Astrocyte (in vitro differentiated cells and primary cell): ENCODE data around the gene NINJ1.

Experiments
- CTCF ChIP-seq: IDR thresholded peaks from 2 replicates; pipeline ENCODE4 v1.5.1; 2011; ENCODE audit warnings: low read depth, mild to moderate bottlenecking, inconsistent platforms, low read length, moderate library complexity; ENCODE audit not compliant: insufficient read depth
- EZH2 ChIP-seq: IDR thresholded peaks from 2 replicates; pipeline ENCODE4 v1.6.1; 2012; ENCODE audit warnings: mild to moderate bottlenecking, low read length, inconsistent platforms; ENCODE audit not compliant: insufficient read depth

GRCh38 chr9:93079371-93079770, 54.7 kb downstream of the NINJ1 start:
- TF ChIP-seq CTCF (no peak), EZH2 (no peak)
